T-helper 1 cell treated with Interleukin-12 subunit alpha and Interleukin-12 subunit beta and Interleukin-4 antibody, amounts not matched to agents 30 μg/mL and 1 μg/mL, for 36 hours (primary cell): ENCODE results near the gene ECM2.

Experiments
- H3K27ac Mint-ChIP-seq: one replicate; pipeline ENCODE4 v1.8.0; 2021; ENCODE audit warnings: mild to moderate bottlenecking, mixed read lengths
- H3K27me3 Mint-ChIP-seq: one replicate; pipeline ENCODE4 v1.8.0; 2021; ENCODE audit warnings: low read depth, mixed read lengths
- H3K36me3 Mint-ChIP-seq: one replicate; pipeline ENCODE4 v1.8.0; 2021; ENCODE audit warnings: low read depth, mixed read lengths
- H3K4me1 Mint-ChIP-seq: one replicate; pipeline ENCODE4 v1.8.0; 2021; ENCODE audit warnings: low read depth, mixed read lengths
- H3K4me3 Mint-ChIP-seq: one replicate; pipeline ENCODE4 v1.8.0; 2021; ENCODE audit warnings: mild to moderate bottlenecking, moderate library complexity, mixed read lengths
- H3K9me3 Mint-ChIP-seq: one replicate; pipeline ENCODE4 v1.8.0; 2021; ENCODE audit warnings: mixed read lengths

The ECM2 gene

GRCh38 chr9:92478783-92479182 is 57.0 kb downstream of the ECM2 start:
- no peaks in the 10 kb centered on the region for H3K9me3 Mint-ChIP-seq

GRCh38 chr9:92476962-92477361 is 58.8 kb downstream of the ECM2 start:
- no peaks in the 10 kb centered on the region for H3K27me3 Mint-ChIP-seq
- no peaks in the 10 kb centered on the region for H3K9me3 Mint-ChIP-seq

More at GRCh38 chr9:92478783-92479182, 57.0 kb downstream of the ECM2 start:
- Mint-ChIP-seq H3K36me3 (no peaks in the 10 kb centered on the region), H3K27ac (no peak overlapping the region), H3K4me1 (peaks cover 6% of the 10 kb centered on the region), H3K27me3 (no peaks in the 10 kb centered on the region), H3K4me3 (no peak overlapping the region)

GRCh38 chr9:92474587-92474986 is 61.2 kb downstream of the ECM2 start:
- no peaks in the 10 kb centered on the region for H3K4me1 Mint-ChIP-seq
- no peak overlapping the region for H3K27ac Mint-ChIP-seq
- no peaks in the 10 kb centered on the region for H3K36me3 Mint-ChIP-seq
- H3K27me3 Mint-ChIP-seq = no peaks in the 10 kb centered on the region
- H3K9me3 Mint-ChIP-seq = no peaks in the 10 kb centered on the region
- no peak overlapping the region for H3K4me3 Mint-ChIP-seq

More at GRCh38 chr9:92476962-92477361, 58.8 kb downstream of the ECM2 start:
- Mint-ChIP-seq H3K4me3 (no peak overlapping the region), H3K27ac (no peak overlapping the region), H3K4me1 (peaks cover 5% of the 10 kb centered on the region), H3K36me3 (no peaks in the 10 kb centered on the region)

GRCh38 chr9:92468206-92468605 is 67.6 kb downstream of the ECM2 start:
- Mint-ChIP-seq H3K4me1 (no peaks in the 10 kb centered on the region), H3K4me3 (no peak overlapping the region), H3K27ac (no peak overlapping the region), H3K36me3 (no peaks in the 10 kb centered on the region), H3K9me3 (no peaks in the 10 kb centered on the region), H3K27me3 (no peaks in the 10 kb centered on the region)

GRCh38 chr9:92467511-92467910 is 68.3 kb downstream of the ECM2 start:
- Mint-ChIP-seq H3K36me3 (no peaks in the 10 kb centered on the region), H3K9me3 (no peaks in the 10 kb centered on the region), H3K27me3 (no peaks in the 10 kb centered on the region), H3K4me3 (no peak overlapping the region), H3K27ac (no peak overlapping the region), H3K4me1 (no peaks in the 10 kb centered on the region)

- no peak overlapping the region for H3K4me3 Mint-ChIP-seq
Measured at GRCh38 chr9:92467041-92467440, 68.7 kb downstream of the ECM2 start.

GRCh38 chr9:92463984-92464383 is 71.8 kb downstream of the ECM2 start:
- no peak overlapping the region for H3K4me3 Mint-ChIP-seq
- no peaks in the 10 kb centered on the region for H3K27me3 Mint-ChIP-seq
- no peaks in the 10 kb centered on the region for H3K36me3 Mint-ChIP-seq
- no peaks in the 10 kb centered on the region for H3K4me1 Mint-ChIP-seq
- H3K9me3 Mint-ChIP-seq = no peaks in the 10 kb centered on the region
- H3K27ac Mint-ChIP-seq = no peak overlapping the region

More at GRCh38 chr9:92467041-92467440, 68.7 kb downstream of the ECM2 start:
- no peaks in the 10 kb centered on the region for H3K9me3 Mint-ChIP-seq
- no peaks in the 10 kb centered on the region for H3K4me1 Mint-ChIP-seq
- no peak overlapping the region for H3K27ac Mint-ChIP-seq
- no peaks in the 10 kb centered on the region for H3K27me3 Mint-ChIP-seq
- no peaks in the 10 kb centered on the region for H3K36me3 Mint-ChIP-seq

- no peaks in the 10 kb centered on the region for H3K27me3 Mint-ChIP-seq
- no peak overlapping the region for H3K4me3 Mint-ChIP-seq
- H3K4me1 Mint-ChIP-seq = no peaks in the 10 kb centered on the region
- H3K9me3 Mint-ChIP-seq = no peaks in the 10 kb centered on the region
- no peak overlapping the region for H3K27ac Mint-ChIP-seq
- no peaks in the 10 kb centered on the region for H3K36me3 Mint-ChIP-seq
Measured at GRCh38 chr9:92463387-92463786, 72.4 kb downstream of the ECM2 start.

- Mint-ChIP-seq H3K4me3 (no peak overlapping the region), H3K9me3 (no peaks in the 10 kb centered on the region), H3K27me3 (no peaks in the 10 kb centered on the region), H3K36me3 (no peaks in the 10 kb centered on the region), H3K27ac (no peak overlapping the region), H3K4me1 (no peaks in the 10 kb centered on the region)
Measured at GRCh38 chr9:92457576-92457975, 78.2 kb downstream of the ECM2 start.

- Mint-ChIP-seq H3K27me3 (no peaks in the 10 kb centered on the region), H3K4me3 (no peak overlapping the region), H3K4me1 (no peaks in the 10 kb centered on the region), H3K9me3 (no peaks in the 10 kb centered on the region), H3K36me3 (no peaks in the 10 kb centered on the region), H3K27ac (no peak overlapping the region)
Measured at GRCh38 chr9:92455217-92455616, 80.6 kb downstream of the ECM2 start.

GRCh38 chr9:92446536-92446935 is 89.3 kb downstream of the ECM2 start:
- Mint-ChIP-seq H3K4me3 (no peak overlapping the region), H3K4me1 (no peaks in the 10 kb centered on the region), H3K27me3 (no peaks in the 10 kb centered on the region), H3K36me3 (no peaks in the 10 kb centered on the region), H3K9me3 (no peaks in the 10 kb centered on the region), H3K27ac (no peak overlapping the region)
